Measurements from ENCODE around the gene EGFLAM. TPM values are rescaled to one million over a fixed set of nuclear protein-coding genes. Genes with fewer than 3 reads are reported as not detected.

Gene EGFLAM
- total RNA-seq, 1 experiment from 2014 or later = 9.3 TPM

DNA sequence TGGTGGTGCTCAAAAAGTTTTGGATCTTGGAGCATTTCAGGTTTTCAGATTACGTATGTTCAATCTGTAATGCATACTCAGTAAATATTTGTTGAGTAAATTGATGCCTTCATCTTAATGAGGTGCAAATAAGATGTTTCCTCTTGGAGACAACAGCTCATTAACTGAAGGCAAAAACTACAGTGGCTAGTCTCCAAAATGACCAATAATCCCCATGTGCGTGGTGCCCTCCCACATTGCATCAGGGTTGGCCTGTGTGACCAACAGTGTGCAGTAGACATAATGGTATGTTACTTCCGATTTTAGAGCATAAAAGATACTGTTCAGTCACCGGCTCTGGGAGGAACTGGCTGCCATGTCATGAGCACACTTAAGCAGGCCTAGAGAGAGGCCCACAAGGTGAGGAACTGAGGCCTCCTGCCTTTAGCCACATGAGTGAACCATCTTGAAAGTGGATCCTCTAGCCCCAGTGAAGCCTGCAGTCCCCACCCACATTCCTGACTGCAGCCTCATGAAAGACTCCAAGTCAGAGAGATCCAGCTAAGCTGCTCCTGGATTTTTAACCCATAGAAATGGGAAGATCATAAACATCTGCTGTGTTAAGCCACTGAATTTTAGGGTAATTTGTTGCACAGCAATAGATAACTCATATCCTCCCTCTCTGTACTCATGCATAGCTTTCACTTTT, 242.4 kb downstream of the EGFLAM start:
- TF ChIP-seq, protein P1, sequence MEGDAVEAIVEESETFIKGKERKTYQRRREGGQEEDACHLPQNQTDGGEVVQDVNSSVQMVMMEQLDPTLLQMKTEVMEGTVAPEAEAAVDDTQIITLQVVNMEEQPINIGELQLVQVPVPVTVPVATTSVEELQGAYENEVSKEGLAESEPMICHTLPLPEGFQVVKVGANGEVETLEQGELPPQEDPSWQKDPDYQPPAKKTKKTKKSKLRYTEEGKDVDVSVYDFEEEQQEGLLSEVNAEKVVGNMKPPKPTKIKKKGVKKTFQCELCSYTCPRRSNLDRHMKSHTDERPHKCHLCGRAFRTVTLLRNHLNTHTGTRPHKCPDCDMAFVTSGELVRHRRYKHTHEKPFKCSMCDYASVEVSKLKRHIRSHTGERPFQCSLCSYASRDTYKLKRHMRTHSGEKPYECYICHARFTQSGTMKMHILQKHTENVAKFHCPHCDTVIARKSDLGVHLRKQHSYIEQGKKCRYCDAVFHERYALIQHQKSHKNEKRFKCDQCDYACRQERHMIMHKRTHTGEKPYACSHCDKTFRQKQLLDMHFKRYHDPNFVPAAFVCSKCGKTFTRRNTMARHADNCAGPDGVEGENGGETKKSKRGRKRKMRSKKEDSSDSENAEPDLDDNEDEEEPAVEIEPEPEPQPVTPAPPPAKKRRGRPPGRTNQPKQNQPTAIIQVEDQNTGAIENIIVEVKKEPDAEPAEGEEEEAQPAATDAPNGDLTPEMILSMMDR (IDR thresholded peaks at IDR 0.05; ENCODE audit: unreplicated experiment) = no peak
- H3K4me3 Mint-ChIP-seq (ENCODE audit: unreplicated experiment) = no peak overlapping the region
- no peak for DNase-seq (ENCODE audit: unreplicated experiment)
- intact Hi-C loops (cut with micrococcal nuclease) = no loop called here
- ChIA-PET CTCF (interaction anchor here (0.7 kb wide), 1 partner anchor 33 kb away, joined by 3 read pairs; no protein-coding TSS in a partner anchor), POLR2A (no interaction called here)
- BruUV-seq (replicated peaks) = no TSS peak
- peaks cover 6% of the 10 kb centered on the region for H3K4me1 Mint-ChIP-seq (ENCODE audit: insufficient read depth, unreplicated experiment)
- no peaks in the 10 kb centered on the region for H3K27me3 Mint-ChIP-seq (ENCODE audit: insufficient read depth, unreplicated experiment)
- no peak overlapping the region for H3K27ac Mint-ChIP-seq (ENCODE audit: low read depth, unreplicated experiment)
- no peaks in the 10 kb centered on the region for H3K9me3 Mint-ChIP-seq (ENCODE audit: unreplicated experiment)
- H3K36me3 Mint-ChIP-seq (ENCODE audit: insufficient read depth, unreplicated experiment) = peaks cover 4% of the 10 kb centered on the region

DNA sequence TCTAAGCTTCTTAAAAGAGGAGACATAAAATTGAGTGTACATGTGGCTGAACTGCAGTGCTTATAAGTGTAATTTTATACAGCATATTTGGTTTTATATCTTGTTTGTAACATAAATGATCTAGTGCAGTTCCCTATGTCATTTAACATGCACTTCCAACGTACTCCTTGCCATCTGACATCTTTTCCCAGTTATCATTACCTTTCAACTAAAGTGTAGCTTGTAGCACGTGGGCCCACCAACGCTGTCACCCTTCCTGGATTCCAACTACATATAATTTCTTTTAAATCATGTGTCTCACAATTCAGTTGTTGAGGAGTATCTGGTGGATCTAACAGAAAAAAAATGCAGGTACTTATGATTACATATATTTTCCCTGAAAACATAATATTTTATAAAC, 247.9 kb downstream of the EGFLAM start:
- no peak overlapping the region for H3K27ac Mint-ChIP-seq (ENCODE audit: low read depth, unreplicated experiment)
- peaks cover 2% of the 10 kb centered on the region for H3K36me3 Mint-ChIP-seq (ENCODE audit: insufficient read depth, unreplicated experiment)
- no peak for DNase-seq (ENCODE audit: unreplicated experiment)
- CTCF ChIA-PET = interaction anchor here (1.0 kb wide), 1 partner anchor 65 kb away, joined by 3 read pairs; no protein-coding TSS in a partner anchor
- POLR2A ChIA-PET = interaction anchor here (0.7 to 1.4 kb wide), 3 partner anchors 9 to 743 kb away, joined by 3 to 4 read pairs (median 3); no protein-coding TSS in a partner anchor
- no TSS peak for BruUV-seq (replicated peaks)
- no peak overlapping the region for H3K4me3 Mint-ChIP-seq (ENCODE audit: unreplicated experiment)
- TF ChIP-seq, protein P1 (IDR thresholded peaks at IDR 0.05; ENCODE audit: unreplicated experiment) = no peak
- intact Hi-C loops (cut with micrococcal nuclease) = no loop called here
- H3K4me1 Mint-ChIP-seq (ENCODE audit: insufficient read depth, unreplicated experiment) = peaks cover 6% of the 10 kb centered on the region
- no peaks in the 10 kb centered on the region for H3K9me3 Mint-ChIP-seq (ENCODE audit: unreplicated experiment)
- no peaks in the 10 kb centered on the region for H3K27me3 Mint-ChIP-seq (ENCODE audit: insufficient read depth, unreplicated experiment)

DNA sequence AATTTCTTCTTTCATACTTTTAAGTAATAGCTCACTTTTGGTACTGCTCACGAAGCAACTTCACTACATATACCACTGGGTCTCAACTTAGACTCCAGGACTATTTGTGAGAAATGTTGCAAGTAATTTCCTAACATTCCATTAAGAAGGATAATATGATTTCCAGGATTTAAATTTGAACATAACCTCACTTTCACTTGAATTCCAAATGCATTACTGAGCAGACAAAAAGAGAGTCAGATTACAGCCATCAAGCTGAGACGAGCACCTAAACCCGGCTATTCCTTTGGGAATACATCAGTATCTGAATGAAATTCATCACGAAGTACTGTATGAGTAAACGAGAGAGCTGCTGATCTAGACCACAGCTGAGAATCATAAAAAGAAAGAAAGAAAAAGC, 250.8 kb downstream of the EGFLAM start:
- ChIA-PET CTCF (interaction anchor here (0.7 to 1.9 kb wide), 5 partner anchors 11 to 301 kb away, joined by 3 to 6 read pairs (median 3); no protein-coding TSS in a partner anchor), POLR2A (interaction anchor here (1.6 kb wide), 1 partner anchor 10 kb away, joined by 3 read pairs; no protein-coding TSS in a partner anchor)
- Mint-ChIP-seq H3K36me3 (ENCODE audit: insufficient read depth, unreplicated experiment) (peaks cover 11% of the 10 kb centered on the region), H3K27ac (ENCODE audit: low read depth, unreplicated experiment) (no peak overlapping the region), H3K9me3 (ENCODE audit: unreplicated experiment) (no peaks in the 10 kb centered on the region), H3K4me3 (ENCODE audit: unreplicated experiment) (no peak overlapping the region), H3K4me1 (ENCODE audit: insufficient read depth, unreplicated experiment) (peaks cover 6% of the 10 kb centered on the region), H3K27me3 (ENCODE audit: insufficient read depth, unreplicated experiment) (no peaks in the 10 kb centered on the region)
- TF ChIP-seq, protein P1 (IDR thresholded peaks at IDR 0.05; ENCODE audit: unreplicated experiment) = no peak
- BruUV-seq (replicated peaks) = no TSS peak
- intact Hi-C loops (cut with micrococcal nuclease) = no loop called here
- peak; percentile 50 for DNase-seq (ENCODE audit: unreplicated experiment)

All from MCF 10A (cell line).